ENCODE results near the gene ARX.

Gene ARX

GRCh38 chrX:24996096-24996709 lies 19.6 kb downstream of the ARX start:
- DNase-seq, result no peak

GRCh38 chrX:24993879-24994278 lies 21.9 kb downstream of the ARX start:
- DNase-seq, result no peak

GRCh38 chrX:24990535-24990934 lies 25.2 kb downstream of the ARX start:
- no peak for DNase-seq

GRCh38 chrX:24988314-24988713 lies 27.5 kb downstream of the ARX start:
- no peak for DNase-seq

GRCh38 chrX:24987731-24988130 lies 28.0 kb downstream of the ARX start:
- no peak for DNase-seq

GRCh38 chrX:24985120-24985519 lies 30.6 kb downstream of the ARX start:
- no peak for DNase-seq

- DNase-seq, result no peak
These were observed 31.8 kb downstream of the ARX start for GRCh38 chrX:24983931-24984330.

- DNase-seq, result no peak
These were observed 33.3 kb downstream of the ARX start for GRCh38 chrX:24982306-24982965.

- DNase-seq, result no peak
These were observed 34.7 kb downstream of the ARX start for GRCh38 chrX:24981030-24981429.

GRCh38 chrX:24979081-24979480 lies 36.7 kb downstream of the ARX start:
- no peak for DNase-seq

- no peak for DNase-seq
These were observed 46.0 kb downstream of the ARX start for GRCh38 chrX:24969812-24970211.

GRCh38 chrX:24965372-24965771 lies 50.4 kb downstream of the ARX start:
- DNase-seq, result no peak

GRCh38 chrX:24963823-24964222 lies 51.9 kb downstream of the ARX start:
- no peak for DNase-seq

GRCh38 chrX:24961809-24962208 lies 54.0 kb downstream of the ARX start:
- no peak for DNase-seq

- DNase-seq, result no peak
These were observed 58.9 kb downstream of the ARX start for GRCh38 chrX:24956828-24957227.

GRCh38 chrX:24955372-24955930 lies 60.3 kb downstream of the ARX start:
- no peak for DNase-seq

- no peak for DNase-seq
These were observed 61.0 kb downstream of the ARX start for GRCh38 chrX:24954732-24955131.
